ENCODE data around the gene GPR68.
A peak's percentile ranks its signal among the peaks of the same experiment; 100 is the strongest.

Gene GPR68

GRCh38 chr14:91283666-91284065 is 39.2 kb upstream of the GPR68 start:
- no peaks in the 10 kb centered on the region for H3K36me3 ChIP-seq (ENCODE audit: control insufficient read depth, insufficient read depth, low read length, severe bottlenecking)
- H3K9ac ChIP-seq (ENCODE audit: low read length) = peak overlapping the region; percentile 40
- H3K4me1 ChIP-seq (ENCODE audit: control insufficient read depth, insufficient read depth, low read length) = peaks cover 20% of the 10 kb centered on the region

DNA sequence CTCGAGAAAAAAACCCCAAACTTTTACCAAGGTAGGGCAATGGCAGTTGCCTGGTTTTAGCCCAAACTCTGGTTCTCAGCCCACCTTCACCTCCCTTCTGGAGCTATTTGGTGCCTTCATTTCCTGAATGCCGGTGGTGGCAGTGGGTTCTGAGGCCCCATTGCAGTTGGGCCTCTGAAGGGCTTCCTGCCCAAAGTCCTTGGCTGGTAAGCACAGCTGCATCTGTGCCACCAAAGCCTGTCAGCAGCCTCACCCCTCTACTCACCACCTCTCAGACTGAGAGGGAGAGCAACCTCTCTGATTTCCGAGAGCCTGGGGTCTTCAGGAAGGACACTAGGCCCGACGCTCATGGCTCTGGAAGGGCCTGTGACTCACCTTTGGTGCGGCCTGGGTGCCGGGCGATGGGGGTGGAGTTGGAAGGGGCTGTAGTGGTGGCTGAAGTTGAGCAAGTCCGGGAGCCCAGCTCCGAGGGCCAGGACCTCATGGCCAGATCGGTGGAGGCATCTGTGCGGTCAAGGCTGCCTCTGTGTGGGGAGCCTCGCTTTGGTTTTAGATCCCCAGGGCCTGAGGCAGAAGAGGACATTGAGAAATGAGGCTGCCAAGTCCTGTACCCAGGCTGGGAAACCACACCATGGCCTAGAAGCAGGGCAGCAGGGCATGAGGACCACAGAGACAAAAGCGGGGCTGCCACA is 38.6 kb upstream of the GPR68 start:
- peaks cover 8% of the 10 kb centered on the region for H3K9me3 ChIP-seq (ENCODE audit: control insufficient read depth, low read length)
- peaks cover 20% of the 10 kb centered on the region for H3K4me1 ChIP-seq (ENCODE audit: control insufficient read depth, insufficient read depth, low read length)
- no peaks in the 10 kb centered on the region for H3K36me3 ChIP-seq (ENCODE audit: control insufficient read depth, insufficient read depth, low read length, severe bottlenecking)
- no peak overlapping the region for H3K4me3 ChIP-seq (ENCODE audit: low read length)
- no peak overlapping the region for H3K9ac ChIP-seq (ENCODE audit: low read length)
- H3K27me3 ChIP-seq (replicated peaks; ENCODE audit: control insufficient read depth, insufficient read depth, low read length) = peaks cover under 1% of the 10 kb centered on the region
- DNase-seq (ENCODE audit: low read depth) = no peak

More at GRCh38 chr14:91283666-91284065, 39.2 kb upstream of the GPR68 start:
- DNase-seq (ENCODE audit: low read depth) = no peak
- no peaks in the 10 kb centered on the region for H3K27me3 ChIP-seq (replicated peaks; ENCODE audit: control insufficient read depth, insufficient read depth, low read length)
- peaks cover 8% of the 10 kb centered on the region for H3K9me3 ChIP-seq (ENCODE audit: control insufficient read depth, low read length)
- H3K4me3 ChIP-seq (ENCODE audit: low read length) = no peak overlapping the region

- Histone ChIP-seq H3K36me3 (ENCODE audit: control insufficient read depth, insufficient read depth, low read length, severe bottlenecking) (no peaks in the 10 kb centered on the region), H3K27me3 (replicated peaks; ENCODE audit: control insufficient read depth, insufficient read depth, low read length) (peaks cover 8% of the 10 kb centered on the region), H3K9ac (ENCODE audit: low read length) (no peak overlapping the region), H3K4me3 (ENCODE audit: low read length) (no peak overlapping the region), H3K4me1 (ENCODE audit: control insufficient read depth, insufficient read depth, low read length) (peaks cover 20% of the 10 kb centered on the region), H3K9me3 (ENCODE audit: control insufficient read depth, low read length) (peaks cover 8% of the 10 kb centered on the region)
- DNase-seq (ENCODE audit: low read depth) = no peak
These were observed 36.8 kb upstream of the GPR68 start for GRCh38 chr14:91281346-91281745.

DNA sequence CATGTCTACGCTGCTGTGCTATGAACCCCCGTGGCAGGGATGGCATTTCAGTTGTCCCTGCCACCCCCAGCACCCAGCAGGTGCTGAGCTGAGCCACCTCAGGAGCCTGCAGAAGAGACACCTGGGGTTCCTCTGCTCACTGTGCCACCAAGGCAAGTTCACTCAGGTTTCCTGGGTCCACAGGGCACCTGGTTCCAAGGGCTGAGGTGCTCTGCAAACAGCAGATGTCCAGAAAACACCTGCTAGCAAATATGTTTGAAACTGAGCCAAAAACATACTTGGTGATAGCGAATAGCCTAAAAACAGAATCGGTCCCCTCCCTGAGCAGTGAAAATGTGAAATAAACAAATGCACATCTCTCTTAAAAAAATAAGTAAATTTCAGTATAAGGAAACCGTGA is 35.6 kb upstream of the GPR68 start:
- Histone ChIP-seq H3K9ac (ENCODE audit: low read length) (no peak overlapping the region), H3K9me3 (ENCODE audit: control insufficient read depth, low read length) (peaks cover 8% of the 10 kb centered on the region), H3K4me1 (ENCODE audit: control insufficient read depth, insufficient read depth, low read length) (peaks cover 18% of the 10 kb centered on the region), H3K4me3 (ENCODE audit: low read length) (no peak overlapping the region), H3K27me3 (replicated peaks; ENCODE audit: control insufficient read depth, insufficient read depth, low read length) (peaks cover 8% of the 10 kb centered on the region), H3K36me3 (ENCODE audit: control insufficient read depth, insufficient read depth, low read length, severe bottlenecking) (no peaks in the 10 kb centered on the region)
- no peak for DNase-seq (ENCODE audit: low read depth)

DNA sequence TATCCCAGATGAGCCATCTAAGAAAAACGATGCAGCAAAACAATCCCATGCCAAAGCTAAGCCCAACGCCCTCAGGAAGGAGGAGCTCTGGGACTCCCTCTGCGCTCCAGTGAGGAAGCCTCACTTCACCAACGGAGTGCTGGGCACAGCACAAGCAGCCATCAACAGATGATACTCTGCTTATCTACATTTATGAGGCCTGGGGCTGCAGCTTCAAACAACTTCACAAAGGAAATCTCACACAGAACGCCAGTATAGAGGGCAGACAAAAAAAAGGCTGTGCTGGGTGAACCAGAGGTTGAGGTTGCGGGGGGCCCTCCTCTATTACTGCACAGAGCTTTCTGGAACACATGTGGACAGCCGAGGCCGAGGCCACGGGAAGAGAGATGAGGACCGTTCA is 34.9 kb upstream of the GPR68 start:
- peaks cover 10% of the 10 kb centered on the region for H3K4me1 ChIP-seq (ENCODE audit: control insufficient read depth, insufficient read depth, low read length)
- no peak overlapping the region for H3K4me3 ChIP-seq (ENCODE audit: low read length)
- no peak for DNase-seq (ENCODE audit: low read depth)
- H3K9me3 ChIP-seq (ENCODE audit: control insufficient read depth, low read length) = peaks cover 8% of the 10 kb centered on the region
- H3K36me3 ChIP-seq (ENCODE audit: control insufficient read depth, insufficient read depth, low read length, severe bottlenecking) = no peaks in the 10 kb centered on the region
- H3K9ac ChIP-seq (ENCODE audit: low read length) = no peak overlapping the region
- H3K27me3 ChIP-seq (replicated peaks; ENCODE audit: control insufficient read depth, insufficient read depth, low read length) = peaks cover 8% of the 10 kb centered on the region

DNA sequence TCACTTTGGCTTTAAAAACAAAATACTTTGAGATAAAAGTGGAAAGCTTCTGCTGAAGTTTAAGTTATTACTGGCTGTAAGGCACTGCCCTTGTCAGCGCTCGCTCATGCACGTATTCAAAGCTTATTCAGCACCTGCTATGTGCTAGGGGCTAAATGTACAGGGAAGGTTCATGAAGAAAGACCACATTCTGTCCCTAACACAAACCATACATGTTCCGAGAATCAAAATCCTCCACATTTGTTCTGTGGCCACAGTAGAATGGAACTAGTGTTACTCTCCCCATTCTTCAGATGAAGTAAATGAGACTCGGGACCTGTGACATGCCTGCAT is 33.8 kb upstream of the GPR68 start:
- Histone ChIP-seq H3K4me3 (ENCODE audit: low read length) (no peak overlapping the region), H3K4me1 (ENCODE audit: control insufficient read depth, insufficient read depth, low read length) (peaks cover under 1% of the 10 kb centered on the region), H3K9ac (ENCODE audit: low read length) (no peak overlapping the region), H3K9me3 (ENCODE audit: control insufficient read depth, low read length) (peaks cover 8% of the 10 kb centered on the region), H3K27me3 (replicated peaks; ENCODE audit: control insufficient read depth, insufficient read depth, low read length) (peaks cover 8% of the 10 kb centered on the region), H3K36me3 (ENCODE audit: control insufficient read depth, insufficient read depth, low read length, severe bottlenecking) (no peaks in the 10 kb centered on the region)
- DNase-seq (ENCODE audit: low read depth) = no peak

- no peaks in the 10 kb centered on the region for H3K36me3 ChIP-seq (ENCODE audit: control insufficient read depth, insufficient read depth, low read length, severe bottlenecking)
- no peak overlapping the region for H3K4me3 ChIP-seq (ENCODE audit: low read length)
- peaks cover 8% of the 10 kb centered on the region for H3K27me3 ChIP-seq (replicated peaks; ENCODE audit: control insufficient read depth, insufficient read depth, low read length)
- DNase-seq (ENCODE audit: low read depth) = no peak
- H3K4me1 ChIP-seq (ENCODE audit: control insufficient read depth, insufficient read depth, low read length) = no peaks in the 10 kb centered on the region
- no peak overlapping the region for H3K9ac ChIP-seq (ENCODE audit: low read length)
- H3K9me3 ChIP-seq (ENCODE audit: control insufficient read depth, low read length) = peaks cover 8% of the 10 kb centered on the region
These were observed 33.3 kb upstream of the GPR68 start for GRCh38 chr14:91277546-91278382.

DNA sequence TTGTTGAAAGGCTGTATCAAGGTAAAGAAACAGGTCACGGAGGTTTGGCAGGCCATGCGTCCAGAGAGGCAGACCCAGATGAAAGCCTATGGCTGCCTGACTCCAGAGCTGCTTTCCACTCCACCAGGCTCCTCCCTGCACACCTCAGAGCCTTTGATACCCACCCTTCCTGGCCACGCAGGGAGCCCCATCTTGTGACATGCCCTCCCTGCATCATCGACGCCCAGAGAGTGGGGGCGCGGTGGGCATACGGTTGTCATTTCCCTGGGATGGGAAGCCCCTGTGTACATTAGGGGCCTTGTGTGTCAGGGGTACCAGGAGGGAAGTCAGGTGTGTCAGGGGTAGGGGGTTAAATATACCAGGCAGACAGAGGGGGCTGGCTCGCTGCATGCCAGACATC is 30.3 kb upstream of the GPR68 start:
- H3K9me3 ChIP-seq (ENCODE audit: control insufficient read depth, low read length) = no peaks in the 10 kb centered on the region
- H3K4me3 ChIP-seq (ENCODE audit: low read length) = no peak overlapping the region
- H3K4me1 ChIP-seq (ENCODE audit: control insufficient read depth, insufficient read depth, low read length) = peaks cover 7% of the 10 kb centered on the region
- no peak for DNase-seq (ENCODE audit: low read depth)
- no peak overlapping the region for H3K9ac ChIP-seq (ENCODE audit: low read length)
- H3K36me3 ChIP-seq (ENCODE audit: control insufficient read depth, insufficient read depth, low read length, severe bottlenecking) = no peaks in the 10 kb centered on the region
- H3K27me3 ChIP-seq (replicated peaks; ENCODE audit: control insufficient read depth, insufficient read depth, low read length) = peaks cover 11% of the 10 kb centered on the region

DNA sequence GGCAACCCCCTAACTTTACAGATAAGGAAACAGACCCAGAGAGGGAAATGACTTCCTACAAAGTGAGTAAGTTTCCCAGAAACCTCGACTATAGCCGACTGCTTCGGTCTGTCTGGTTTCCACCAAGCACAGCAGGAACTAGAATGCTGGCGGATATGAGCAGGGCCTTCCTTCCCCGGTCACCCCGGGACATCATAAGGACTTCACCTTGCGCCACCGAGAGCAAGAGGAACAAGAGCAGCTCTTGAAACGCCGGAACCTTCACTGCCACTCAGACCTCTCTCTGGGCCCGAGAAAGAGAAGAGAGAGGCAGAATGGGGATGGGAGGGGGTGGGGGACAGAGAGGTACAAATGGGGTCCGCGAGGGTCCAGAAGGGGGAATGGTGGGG is 29.4 kb upstream of the GPR68 start:
- H3K4me3 ChIP-seq (ENCODE audit: low read length) = no peak overlapping the region
- peaks cover 11% of the 10 kb centered on the region for H3K27me3 ChIP-seq (replicated peaks; ENCODE audit: control insufficient read depth, insufficient read depth, low read length)
- H3K9ac ChIP-seq (ENCODE audit: low read length) = no peak overlapping the region
- H3K9me3 ChIP-seq (ENCODE audit: control insufficient read depth, low read length) = no peaks in the 10 kb centered on the region
- DNase-seq (ENCODE audit: low read depth) = no peak
- H3K4me1 ChIP-seq (ENCODE audit: control insufficient read depth, insufficient read depth, low read length) = peaks cover 15% of the 10 kb centered on the region
- no peaks in the 10 kb centered on the region for H3K36me3 ChIP-seq (ENCODE audit: control insufficient read depth, insufficient read depth, low read length, severe bottlenecking)

GRCh38 chr14:91273273-91273884 is 28.9 kb upstream of the GPR68 start:
- Histone ChIP-seq H3K4me3 (ENCODE audit: low read length) (no peak overlapping the region), H3K9me3 (ENCODE audit: control insufficient read depth, low read length) (no peaks in the 10 kb centered on the region), H3K36me3 (ENCODE audit: control insufficient read depth, insufficient read depth, low read length, severe bottlenecking) (no peaks in the 10 kb centered on the region), H3K9ac (ENCODE audit: low read length) (no peak overlapping the region), H3K4me1 (ENCODE audit: control insufficient read depth, insufficient read depth, low read length) (peaks cover 15% of the 10 kb centered on the region), H3K27me3 (replicated peaks; ENCODE audit: control insufficient read depth, insufficient read depth, low read length) (peaks cover 11% of the 10 kb centered on the region)
- no peak for DNase-seq (ENCODE audit: low read depth)

Data from adipocyte (in vitro differentiated cells).